GM19397 (cell line): ENCODE data around the gene DDX41.

Source experiments
- ATAC-seq: cut with Tn5 transposase; IDR thresholded peaks from one replicate; pipeline ENCODE4 v1.9.1; 2021; ENCODE audit warnings: mild to moderate bottlenecking, moderate library complexity; ENCODE audit not compliant: unreplicated experiment

Gene DDX41

DNA sequence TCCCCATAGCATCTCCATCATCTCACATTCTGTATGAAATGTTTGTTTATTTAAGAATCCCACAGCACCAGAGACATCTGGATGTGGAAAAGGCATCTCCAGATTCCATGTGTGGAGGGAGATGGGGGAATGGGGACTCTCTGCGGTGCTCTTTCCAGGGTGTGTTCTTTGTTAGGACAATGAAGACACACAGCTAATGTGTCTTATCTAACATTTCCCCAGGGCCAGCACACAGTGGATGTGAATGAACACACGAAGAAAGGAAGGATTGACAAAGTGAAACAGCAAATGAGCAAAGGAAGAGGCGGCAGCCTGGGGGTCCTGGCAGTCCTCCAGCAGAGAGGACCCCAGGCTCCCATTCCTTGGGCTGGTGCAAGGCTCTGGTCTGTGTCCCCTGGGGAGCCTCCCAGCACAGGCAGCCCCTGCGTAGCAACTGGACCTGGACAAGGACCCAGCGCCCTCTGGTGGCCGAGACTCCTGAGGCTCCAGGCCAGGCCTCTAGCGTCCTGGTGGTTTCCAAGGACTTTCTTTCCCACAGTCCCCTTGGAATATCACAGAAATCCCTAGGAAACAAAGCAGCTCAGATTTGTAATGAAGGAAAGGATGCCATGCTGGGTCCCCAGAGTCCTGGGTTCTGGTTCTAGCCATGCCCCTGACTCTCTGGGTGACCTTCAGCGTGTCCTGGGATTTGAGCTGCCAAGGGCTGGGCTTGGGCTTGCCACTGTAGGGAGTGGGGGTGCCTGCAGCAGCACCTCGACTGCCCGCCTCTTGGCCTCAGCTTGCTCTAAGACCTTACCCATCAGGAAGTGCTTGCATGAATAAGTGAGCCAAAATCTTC, 15.9 kb downstream of the DDX41 start:
- no peak for ATAC-seq

DNA sequence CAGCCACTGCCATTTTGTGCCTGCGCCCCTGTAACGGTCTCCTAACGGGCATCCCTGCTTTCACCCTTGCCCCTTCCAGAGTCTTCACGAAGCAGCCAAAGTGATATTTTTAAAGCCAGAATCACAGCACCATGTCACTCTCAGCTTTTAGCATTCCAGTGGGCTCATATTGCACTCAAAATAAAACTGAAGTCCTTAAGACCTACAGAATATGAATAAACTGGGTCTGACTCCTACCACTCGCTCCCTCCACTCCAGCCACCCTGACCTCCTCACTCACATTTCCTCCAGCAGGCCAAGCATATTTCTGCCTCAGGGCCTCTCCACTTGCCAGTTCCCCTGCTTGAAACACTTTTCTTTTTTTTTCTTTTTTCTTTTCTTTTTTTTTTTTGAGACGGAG, 16.9 kb downstream of the DDX41 start:
- ATAC-seq: no peak

DNA sequence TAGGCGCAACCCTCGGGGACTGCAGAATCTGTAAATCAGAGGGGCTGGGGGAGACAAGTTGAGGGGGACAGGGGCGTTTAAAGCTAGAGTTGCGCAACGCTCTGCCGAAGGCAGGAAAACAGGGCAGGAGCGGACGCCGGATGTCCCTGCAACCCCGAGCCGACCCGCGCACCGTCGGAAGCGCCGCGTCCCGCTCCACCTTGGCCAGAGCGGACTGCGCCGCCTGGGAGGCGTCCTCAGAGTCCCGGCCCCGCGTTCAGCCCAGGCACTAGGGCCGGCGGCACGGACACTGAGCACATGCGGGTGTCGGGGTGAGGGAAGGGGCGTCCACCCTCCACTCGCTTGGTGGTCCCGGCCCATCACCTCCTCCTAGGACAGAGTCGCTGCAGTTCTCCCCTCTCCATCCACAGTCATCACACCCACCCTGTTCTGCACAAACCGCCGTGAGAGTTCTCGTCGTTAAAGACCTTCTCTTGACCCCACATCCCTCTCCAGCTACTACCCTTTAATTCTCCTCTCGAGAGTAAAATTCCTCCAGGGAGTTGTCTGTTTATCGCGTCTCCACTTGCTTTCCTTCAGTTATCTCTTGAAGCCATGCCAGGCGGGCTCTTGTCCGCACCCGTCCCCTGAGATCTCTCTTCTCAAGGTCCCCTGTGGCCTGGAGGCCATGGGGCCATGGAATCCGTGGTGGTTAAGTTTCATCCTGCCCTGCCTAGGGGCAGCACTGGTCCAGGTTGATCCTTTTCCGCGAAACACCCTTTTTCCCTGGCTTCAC, 18.6 kb downstream of the DDX41 start:
- ATAC-seq: no peak

DNA sequence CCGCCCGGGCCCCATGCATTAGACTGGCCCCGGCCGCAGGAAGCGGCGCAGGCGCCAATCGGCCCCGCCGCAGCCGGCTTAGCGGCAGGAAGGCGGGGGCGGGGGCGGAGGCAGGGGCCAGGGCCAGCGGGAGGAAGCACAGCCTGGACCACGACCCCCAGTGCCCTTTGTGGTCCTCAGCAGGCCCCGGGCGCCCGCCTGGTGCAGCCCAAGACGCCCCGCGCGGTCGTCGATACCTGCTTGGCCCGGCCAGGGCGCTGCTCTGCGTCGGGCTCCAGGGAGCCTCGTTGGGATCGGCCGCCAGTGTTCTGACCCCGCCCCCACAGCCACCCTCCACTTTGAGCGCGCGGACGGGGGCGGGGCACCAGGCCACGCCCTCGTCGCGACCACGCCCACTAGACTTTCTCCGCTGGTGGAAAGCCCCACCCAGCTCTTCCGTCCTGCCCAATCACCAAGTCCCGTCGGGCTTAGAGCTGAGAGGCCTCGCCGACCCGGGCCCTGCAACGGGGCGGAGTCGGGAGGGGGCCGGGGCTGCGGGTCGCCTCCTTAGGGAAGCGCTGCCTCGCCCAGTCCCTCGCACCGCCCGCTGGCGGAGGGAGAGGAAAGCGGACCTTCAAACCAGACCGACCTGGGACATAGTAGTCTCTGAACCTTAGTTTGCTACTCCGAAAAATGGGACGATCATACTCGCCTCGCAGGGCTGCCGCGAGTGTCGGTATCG, 19.3 kb downstream of the DDX41 start, which contains the start of gene PDLIM7:
PDLIM7 (minus strand) TSS at position 313 of the 721 bp plus-strand sequence. CDS start 1,092 bp downstream, outside the sequence.
- peak; percentile 81 for ATAC-seq

DNA sequence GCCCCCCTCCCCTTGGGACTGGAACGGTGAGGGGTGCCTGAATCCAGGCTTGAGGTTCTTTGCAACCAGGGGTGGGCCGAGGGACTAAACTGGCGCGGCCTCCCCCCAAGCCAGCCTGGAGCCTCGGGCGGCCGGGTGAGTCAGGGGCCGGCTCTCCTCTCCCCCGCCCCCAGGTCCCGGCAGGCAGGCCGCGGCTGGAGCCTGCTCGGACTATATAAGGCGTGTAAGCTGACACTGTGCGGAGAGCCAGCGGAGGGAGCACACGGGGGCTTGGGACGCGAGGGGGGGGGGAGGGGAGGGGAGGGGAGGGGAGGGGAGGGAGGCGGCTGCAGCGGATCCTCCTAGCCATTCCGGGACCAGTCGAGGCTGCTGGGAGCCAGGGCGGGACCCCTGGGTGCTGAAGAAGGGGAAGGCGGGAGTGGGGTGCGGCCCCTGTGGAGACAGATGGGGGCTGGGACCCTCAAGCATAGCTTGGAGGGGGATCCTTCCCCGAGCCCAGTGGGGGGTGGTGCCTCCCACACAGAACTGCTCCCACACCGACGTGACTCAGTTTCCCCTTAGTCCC, 20.0 kb downstream of the DDX41 start:
- no peak for ATAC-seq

DNA sequence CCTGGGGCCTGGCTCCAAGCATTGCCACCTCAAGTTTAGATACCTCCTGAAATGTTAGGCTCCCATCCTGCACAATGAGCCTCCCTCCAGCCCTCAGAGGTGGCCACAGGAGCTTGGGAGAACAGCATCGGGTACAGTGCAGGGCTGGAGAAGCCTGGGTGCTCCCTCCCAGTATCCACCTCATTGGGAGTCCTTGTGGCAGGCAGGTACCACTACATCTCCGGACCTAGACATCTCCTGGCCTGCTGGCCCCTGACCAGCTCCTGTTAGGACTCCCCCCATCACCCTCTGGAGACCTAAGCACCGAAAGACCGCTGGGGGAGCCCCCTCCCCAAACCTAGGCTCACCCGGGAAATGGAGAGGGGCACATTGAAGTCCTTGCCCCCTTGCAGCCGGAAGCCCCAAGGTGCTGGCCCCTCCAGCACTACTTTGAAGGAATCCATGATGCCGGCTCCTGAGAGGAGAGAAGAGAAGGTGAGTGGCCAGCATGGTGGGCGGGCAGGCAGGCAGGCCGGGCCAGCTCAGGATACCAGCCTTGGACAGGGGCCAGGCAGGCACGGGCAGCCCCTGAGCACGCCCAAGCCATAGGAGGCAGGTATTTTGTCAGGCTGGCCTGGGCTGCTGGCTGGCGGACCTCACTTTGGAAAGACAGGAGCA, 20.6 kb downstream of the DDX41 start:
- ATAC-seq: no peak

DNA sequence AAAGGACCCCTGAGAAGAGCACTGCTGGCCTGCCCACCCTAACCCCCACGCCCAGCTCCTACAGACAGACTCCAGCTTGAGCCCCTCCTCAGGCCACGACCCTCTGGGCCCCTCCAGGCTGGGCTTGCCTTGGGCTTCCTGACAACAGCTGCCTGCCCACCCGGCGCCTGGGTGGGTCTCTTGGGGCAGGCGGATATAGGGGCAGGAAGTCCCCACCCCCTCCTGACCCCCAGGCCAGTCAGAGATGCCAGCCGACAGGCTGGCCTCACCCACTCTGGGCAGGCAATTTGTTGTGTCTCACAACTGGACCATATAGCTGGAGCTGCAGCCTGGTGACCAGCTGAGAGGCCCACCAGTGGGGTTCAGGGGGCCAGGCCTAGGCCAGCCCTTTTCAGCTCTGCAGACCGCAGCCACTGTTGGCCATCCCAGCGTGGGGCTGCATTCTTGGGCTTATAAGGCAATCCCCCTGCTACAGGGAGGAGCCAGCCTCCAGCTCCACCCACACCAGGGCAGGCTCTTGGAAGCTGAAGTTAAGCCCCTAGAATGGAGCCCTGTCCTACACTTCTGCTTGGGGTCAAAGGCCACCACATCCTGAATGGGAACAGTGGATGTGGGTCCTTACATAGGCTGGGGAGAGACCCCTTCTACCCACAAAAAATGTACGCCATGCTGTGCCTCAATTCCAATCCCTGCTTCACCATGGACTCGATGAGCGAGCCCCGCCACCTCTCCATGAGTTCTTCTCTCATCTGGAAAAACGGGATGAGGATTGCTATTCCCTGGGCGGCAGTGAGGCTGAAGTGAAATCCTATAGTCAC, 21.3 kb downstream of the DDX41 start:
- no peak for ATAC-seq

DNA sequence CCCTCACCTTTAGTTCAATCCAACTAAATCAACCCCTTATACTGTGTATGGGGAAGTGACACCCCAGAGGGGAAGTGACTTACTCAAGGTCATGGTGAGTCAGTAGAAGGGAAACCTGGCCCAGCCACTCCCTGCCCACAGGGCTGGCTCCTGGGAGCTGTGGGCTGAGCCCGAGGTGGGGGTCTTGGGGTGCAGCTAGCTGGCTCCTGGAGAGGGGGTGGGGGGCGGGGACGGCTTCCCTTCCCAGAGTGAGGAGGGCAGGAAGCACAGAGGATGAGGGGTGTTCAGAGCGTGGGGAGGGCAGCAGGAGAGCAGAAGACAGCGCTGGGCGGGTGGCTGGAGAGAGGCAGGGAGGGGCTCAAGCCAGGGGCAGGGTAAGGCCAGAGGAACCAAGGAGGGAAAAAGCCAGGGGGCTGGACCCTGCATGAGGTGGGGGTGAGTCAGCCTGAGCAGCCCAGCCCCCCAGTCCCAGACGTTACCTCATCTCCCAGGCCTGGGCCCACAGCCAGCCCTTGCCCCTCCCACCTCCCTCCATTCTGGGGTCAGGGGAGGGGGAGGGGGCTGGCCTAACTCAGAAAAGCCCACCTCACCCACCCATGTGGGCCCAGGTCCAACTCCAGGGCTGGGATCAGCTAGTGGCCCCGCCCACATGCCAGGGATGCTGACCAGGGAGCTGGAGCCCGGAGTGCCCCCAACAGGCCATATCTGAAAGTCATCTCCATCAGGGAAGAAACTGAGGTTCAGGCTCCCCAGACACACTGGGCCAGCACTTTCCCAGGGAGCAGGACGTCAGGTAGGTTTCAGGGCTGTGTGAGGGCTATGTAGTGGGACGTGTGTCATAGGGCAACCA, 22.2 kb downstream of the DDX41 start:
- no peak for ATAC-seq

DNA sequence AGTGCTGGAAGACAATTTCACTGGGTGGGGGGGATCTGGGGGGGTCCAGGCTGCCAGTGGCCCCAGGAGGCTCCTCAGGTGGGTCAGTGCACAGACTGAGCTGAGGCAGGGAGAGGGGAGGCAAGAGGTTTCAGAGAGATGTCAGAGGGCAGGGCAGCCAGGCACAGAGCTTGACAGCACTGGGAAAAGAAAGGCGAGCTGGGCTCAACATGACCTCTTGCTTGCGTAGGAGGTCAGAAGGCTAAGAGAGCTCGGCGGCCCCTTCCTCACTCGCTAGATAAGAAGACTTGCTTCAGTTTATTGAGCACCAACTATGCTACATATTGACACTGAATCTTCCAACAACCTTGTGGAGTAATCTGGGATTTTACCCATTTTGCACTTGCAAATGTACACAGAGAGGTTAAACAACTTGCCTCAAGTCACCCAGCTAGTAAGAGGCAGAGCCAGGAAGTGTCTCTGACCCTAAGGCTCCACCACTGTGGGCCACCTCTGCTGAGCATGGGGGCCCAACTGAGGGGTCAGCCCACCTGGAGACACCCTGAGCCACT, 22.9 kb downstream of the DDX41 start:
- ATAC-seq: no peak

DNA sequence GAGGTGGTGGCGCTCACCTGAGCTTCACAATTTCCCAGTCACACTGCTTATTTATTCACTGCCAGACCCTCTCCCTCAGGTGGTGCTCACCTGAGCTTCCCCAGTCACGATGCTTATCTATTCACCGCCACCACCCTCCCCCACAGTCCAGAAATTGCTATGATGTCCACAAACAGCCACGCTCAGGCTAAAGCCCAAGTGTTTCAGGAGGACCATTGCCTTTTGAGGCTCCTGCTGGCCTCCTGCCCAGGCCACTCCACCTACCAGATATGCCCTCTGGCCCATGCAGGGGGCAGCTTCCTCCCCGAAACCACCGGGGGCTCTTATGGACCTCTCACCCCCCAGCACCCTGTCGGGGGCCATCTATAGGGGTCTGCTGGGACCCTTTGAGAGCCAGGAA, 23.9 kb downstream of the DDX41 start:
- ATAC-seq: no peak

DNA sequence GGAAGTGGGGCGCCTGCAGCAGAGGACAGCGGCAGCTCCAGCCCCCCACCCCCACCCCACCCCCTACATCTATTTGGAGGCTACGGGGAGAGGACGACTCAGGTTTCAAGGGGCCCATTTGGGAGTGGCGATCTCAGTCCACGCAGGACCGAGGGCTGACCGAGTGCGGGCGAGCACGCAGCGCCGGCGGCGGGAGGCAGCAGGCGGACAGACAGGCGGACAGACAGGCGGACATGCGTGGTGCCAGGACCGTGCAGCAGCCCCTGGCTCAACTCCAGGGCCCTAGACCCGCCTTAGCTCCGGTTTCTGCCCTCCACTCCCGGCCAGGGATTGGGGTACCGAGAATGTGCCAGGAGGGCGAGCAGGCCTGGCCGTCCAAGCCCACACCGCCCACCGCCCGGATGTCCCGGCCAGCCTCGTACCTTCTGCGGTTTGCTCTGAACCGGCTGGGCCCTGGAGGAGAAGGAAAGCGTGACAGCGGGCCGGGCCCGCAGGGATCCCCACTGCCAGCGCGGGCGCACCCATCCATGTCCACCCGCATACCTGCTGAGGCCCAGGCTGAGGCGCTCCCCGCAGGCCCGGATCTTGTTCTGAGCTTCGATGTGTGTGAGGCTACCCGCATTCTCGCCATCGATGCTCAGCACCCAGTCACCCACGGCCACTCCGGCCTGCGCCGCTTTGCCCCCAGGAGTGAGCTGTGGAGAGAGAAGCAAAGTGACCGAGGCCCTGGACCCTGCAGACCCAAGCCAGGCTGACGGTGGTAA, 24.6 kb downstream of the DDX41 start:
- no peak for ATAC-seq

DNA sequence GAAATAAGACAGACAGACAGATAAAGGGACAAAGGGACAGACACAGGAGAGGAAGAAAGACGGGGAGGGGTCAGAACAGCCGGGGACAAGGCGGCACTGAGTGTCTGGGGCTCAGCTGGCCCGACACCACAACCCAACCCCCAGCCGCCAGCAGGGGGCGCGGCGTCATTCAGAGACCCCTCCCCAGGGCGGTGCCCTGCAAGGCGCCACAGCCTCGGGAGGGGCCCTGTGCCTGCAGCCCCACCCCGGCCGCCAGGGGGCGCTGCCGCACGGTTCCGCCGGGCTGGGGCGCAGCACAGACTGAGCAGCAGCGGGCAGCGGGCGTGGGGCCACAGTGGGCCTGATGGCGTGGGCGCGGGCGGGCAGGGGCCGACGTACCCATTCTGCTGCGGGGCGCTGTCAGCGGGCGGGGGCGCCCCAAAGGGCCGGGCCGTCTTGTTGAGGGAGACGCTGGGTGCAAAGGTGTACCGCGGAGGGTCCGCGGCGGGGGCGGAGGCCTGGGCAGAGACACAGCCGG, 25.3 kb downstream of the DDX41 start:
- ATAC-seq: no peak

DNA sequence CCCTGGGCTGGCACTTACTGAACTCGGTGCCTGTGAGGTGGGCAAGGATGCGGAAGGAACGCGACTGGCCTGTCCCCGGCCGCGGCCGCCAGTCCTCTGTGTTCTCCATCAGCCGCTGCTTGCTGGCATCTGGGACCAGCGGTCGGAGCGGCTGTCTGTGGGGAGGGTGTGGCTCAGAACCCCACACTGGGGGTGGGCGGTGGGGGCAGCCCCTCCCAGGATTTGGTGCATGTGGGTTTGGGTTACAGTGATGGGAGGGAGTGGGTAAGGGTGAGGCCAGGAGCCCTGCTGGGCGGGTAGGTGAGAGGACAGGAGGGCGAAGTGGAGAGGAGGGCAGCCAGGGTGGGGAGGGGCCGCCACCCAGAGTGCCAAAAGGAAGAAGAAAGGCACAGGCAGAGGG, 25.8 kb downstream of the DDX41 start:
- ATAC-seq: no peak

DNA sequence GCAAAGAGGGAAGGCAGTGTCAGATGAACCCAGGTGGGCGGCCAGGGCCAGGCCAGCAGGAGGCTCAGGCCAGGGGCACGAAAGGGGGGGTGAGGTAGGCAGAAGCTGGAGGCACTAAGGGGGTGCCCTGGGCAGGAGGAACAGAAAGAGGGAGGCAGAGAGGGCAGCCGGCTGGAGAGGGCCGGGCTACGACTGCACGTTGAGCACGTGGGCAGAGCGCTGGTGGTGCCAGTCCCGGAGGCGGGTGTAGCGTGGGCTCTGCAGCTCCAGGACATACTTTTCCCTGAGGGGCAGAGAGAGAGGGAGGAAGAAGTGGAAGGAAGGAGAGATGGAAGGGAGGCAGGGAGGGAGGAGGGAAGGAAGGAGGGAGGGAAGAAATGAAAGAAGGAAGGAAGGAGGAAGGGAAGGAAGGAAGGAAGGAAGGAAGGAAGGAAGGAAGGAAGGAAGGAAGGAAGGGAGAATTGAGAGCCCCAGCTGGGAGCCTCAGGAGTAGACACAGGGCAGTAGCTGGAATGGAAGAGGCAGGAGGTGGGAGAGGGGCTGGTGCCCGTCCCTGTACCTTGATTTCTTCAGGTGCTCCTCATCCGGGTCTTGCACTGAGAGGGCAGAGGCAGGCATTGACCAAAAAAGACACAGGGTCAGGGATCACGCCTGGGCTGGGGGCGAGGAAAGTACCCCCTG, 26.3 kb downstream of the DDX41 start:
- ATAC-seq: no peak

DNA sequence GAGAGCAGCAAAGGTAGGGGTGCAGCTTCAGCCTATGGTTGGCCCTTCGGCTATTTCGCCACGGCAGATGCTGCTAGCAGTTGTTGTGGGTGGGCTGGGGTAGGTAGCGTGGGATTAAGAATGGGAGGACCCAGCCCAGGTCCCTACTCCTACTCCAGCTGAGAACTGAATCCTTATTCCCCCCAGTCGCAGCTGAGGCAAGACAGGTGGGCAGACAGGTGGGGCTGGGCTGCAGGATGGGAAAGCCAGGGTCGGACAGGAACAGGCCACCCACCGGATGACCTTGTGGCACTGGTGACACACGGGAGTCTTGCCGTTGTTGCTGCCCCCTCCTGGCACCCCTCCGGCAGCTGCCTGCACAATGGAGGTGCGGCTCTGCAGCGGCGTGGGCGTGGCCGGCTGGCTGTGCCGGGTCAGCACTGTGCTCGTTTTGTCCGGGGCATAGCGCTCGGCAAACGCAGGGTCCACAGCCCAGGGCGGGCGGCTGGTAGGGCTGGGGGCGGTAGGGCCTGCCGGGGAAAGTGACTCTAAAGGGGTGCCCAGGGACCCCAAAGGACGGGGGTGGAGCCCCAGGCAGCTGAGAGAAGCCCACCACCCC, 27.5 kb downstream of the DDX41 start:
- no peak for ATAC-seq

DNA sequence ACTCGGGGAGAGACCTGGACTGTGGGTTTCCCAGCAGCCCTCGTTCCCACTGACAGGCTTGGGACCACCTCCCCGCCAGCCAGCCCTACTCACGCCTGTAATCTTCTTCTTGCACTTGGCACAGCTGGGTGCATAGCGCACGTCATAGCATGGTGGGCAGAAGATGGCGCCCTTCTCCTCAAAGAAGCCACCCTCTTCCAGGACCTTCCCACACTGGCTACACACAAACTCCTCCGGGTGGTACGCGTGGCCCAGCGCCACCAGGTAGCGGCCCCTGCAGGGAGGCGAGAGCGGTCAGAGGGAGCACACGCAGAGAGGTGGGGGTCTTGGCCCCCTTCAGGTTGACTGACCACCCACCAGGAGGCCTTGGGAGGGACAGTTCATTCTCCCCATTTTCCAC, 28.8 kb downstream of the DDX41 start:
- ATAC-seq: no peak

DNA sequence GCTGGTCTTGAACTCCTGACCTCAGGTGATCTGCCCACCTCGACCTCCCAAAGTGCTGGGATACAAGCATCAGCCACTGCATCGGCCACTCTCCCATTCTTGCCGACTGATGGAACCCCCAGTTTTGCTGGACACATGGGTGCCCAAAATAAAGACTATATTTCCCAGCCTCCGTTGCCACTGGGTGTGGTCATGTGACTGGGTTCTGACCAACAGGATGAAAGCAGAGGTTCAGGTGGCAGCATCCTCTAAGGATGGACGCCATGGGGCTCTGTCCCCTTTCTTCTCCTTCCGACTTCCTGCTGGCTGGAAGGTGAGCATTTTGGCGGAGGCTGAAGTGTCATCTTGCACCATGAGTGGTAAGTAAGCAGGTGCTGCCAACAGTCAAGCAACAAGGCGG, 29.6 kb downstream of the DDX41 start:
- ATAC-seq: no peak
